ENCODE results near the gene RAPGEF2.

DNA sequence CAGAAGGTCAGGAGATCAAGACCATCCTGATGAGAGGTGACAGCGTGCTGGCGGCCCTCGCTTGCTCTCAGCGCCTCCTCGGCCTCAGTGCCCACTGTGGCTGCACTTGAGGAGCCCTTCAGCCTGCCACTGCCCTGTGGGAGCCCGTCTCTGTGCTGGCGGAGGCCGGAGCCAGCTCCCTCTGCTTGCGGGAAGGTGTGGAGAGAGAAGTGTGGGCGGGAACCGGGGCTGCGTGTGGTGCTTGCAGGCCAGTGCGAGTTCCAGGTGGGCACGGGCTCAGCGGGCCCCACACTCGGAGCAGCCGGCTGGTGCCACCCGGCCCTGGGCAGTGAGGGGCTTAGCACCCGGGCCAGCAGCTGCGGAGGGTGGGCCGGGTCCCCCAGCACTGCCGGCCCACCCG, 286.9 kb downstream of the RAPGEF2 start:
- no peak for TF ChIP-seq EZH2phosphoT487 (conservative IDR thresholded peaks at IDR 0.05; ENCODE audit: low read length)
- TF ChIP-seq, protein P1, sequence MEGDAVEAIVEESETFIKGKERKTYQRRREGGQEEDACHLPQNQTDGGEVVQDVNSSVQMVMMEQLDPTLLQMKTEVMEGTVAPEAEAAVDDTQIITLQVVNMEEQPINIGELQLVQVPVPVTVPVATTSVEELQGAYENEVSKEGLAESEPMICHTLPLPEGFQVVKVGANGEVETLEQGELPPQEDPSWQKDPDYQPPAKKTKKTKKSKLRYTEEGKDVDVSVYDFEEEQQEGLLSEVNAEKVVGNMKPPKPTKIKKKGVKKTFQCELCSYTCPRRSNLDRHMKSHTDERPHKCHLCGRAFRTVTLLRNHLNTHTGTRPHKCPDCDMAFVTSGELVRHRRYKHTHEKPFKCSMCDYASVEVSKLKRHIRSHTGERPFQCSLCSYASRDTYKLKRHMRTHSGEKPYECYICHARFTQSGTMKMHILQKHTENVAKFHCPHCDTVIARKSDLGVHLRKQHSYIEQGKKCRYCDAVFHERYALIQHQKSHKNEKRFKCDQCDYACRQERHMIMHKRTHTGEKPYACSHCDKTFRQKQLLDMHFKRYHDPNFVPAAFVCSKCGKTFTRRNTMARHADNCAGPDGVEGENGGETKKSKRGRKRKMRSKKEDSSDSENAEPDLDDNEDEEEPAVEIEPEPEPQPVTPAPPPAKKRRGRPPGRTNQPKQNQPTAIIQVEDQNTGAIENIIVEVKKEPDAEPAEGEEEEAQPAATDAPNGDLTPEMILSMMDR (IDR thresholded peaks at IDR 0.05; ENCODE audit: insufficient read depth, low read length, poor library complexity, severe bottlenecking): no peak
